Chondrocyte (in vitro differentiated cells): Measurements from ENCODE around the gene SPACA6. TPM values are rescaled to one million over a fixed set of nuclear protein-coding genes. Genes with fewer than 3 reads are reported as not detected.

Source experiments
- DNase-seq: peaks from one replicate; pipeline ENCODE4 v3.0.0; 2021; ENCODE audit warnings: mixed read lengths, low spot score
- H3K27ac Mint-ChIP-seq: one replicate; pipeline ENCODE4 v1.8.0; 2021; ENCODE audit warnings: mild to moderate bottlenecking, moderate library complexity, mixed read lengths; ENCODE audit not compliant: unreplicated experiment
- H3K27me3 Mint-ChIP-seq: 2 replicates; pipeline ENCODE4 v1.8.0; 2021; ENCODE audit warnings: low read depth, mixed read lengths
- H3K36me3 Mint-ChIP-seq: 2 replicates; pipeline ENCODE4 v1.8.0; 2021; ENCODE audit warnings: low read depth, mixed read lengths
- H3K4me1 Mint-ChIP-seq: 2 replicates; pipeline ENCODE4 v1.8.0; 2021; ENCODE audit warnings: low read depth, mild to moderate bottlenecking, mixed read lengths
- H3K4me3 Mint-ChIP-seq: one replicate; pipeline ENCODE4 v1.8.0; 2021; ENCODE audit warnings: mild to moderate bottlenecking, moderate library complexity, mixed read lengths; ENCODE audit not compliant: unreplicated experiment
- H3K9me3 Mint-ChIP-seq: 2 replicates; pipeline ENCODE4 v1.8.0; 2021; ENCODE audit warnings: low read depth, mixed read lengths
- total RNA-seq: library from RNA; stranded (reverse); gene quantifications from 3 replicates; pipeline ENCODE4 v1.2.1, GENCODE V29; 2021
- TF ChIP-seq, protein P1 (sequence below): fragments of 200-600 bp; sonication (generic); IDR thresholded peaks from 2 replicates; pipeline ENCODE4 v1.5.0; 2021; ENCODE audit warnings: antibody characterized with exemption, mild to moderate bottlenecking, moderate library complexity

SPACA6 gene
- total RNA-seq, 1 donor from 2014 or later, result 20.4 TPM

DNA sequence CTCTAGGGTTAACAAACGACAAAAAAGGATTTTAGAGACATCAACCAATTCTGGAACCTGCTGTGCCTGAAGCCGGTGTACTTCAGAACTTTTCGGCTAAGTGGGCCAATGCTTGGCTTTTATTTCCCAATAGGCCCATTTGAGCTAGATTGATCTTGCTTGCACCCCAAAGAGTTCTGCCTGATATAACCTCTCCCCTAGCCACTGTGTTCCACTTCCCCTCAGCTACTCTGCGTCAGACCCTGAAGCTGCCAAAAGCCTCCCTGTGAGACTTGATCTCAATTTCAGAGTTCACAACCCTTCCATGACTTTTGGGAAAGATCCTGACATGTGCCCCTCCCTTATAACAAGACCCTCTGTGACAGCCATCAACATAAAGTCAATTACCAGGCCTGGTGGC is 40.9 kb upstream of the SPACA6 start:
- Mint-ChIP-seq H3K27me3 (peaks cover 12% of the 10 kb centered on the region), H3K4me1 (peaks cover 6% of the 10 kb centered on the region), H3K4me3 (no peak overlapping the region), H3K36me3 (no peaks in the 10 kb centered on the region), H3K9me3 (no peaks in the 10 kb centered on the region), H3K27ac (no peak overlapping the region)
- no peak for DNase-seq
- TF ChIP-seq, protein P1, sequence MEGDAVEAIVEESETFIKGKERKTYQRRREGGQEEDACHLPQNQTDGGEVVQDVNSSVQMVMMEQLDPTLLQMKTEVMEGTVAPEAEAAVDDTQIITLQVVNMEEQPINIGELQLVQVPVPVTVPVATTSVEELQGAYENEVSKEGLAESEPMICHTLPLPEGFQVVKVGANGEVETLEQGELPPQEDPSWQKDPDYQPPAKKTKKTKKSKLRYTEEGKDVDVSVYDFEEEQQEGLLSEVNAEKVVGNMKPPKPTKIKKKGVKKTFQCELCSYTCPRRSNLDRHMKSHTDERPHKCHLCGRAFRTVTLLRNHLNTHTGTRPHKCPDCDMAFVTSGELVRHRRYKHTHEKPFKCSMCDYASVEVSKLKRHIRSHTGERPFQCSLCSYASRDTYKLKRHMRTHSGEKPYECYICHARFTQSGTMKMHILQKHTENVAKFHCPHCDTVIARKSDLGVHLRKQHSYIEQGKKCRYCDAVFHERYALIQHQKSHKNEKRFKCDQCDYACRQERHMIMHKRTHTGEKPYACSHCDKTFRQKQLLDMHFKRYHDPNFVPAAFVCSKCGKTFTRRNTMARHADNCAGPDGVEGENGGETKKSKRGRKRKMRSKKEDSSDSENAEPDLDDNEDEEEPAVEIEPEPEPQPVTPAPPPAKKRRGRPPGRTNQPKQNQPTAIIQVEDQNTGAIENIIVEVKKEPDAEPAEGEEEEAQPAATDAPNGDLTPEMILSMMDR, result no peak

DNA sequence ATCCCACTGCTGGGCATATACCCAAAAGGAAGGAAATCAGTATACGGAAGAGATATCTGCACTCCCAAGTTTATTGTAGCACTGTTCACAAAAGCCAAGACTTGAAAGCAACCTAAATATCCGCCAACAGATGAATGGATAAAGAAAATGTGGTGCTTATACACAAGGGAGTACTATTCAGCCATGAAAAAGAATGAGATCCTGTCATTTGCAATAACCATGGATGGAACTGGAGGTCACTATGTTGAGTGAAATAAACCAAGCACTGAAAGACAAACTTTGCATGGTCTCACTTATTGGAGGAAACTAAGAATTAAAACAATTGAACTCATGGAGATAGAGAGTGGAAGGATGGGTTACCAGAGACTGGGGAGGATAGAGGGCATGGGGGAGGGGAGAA is 40.0 kb upstream of the SPACA6 start:
- Mint-ChIP-seq H3K9me3 (no peaks in the 10 kb centered on the region), H3K4me1 (peaks cover 6% of the 10 kb centered on the region), H3K27me3 (peaks cover 12% of the 10 kb centered on the region), H3K36me3 (no peaks in the 10 kb centered on the region), H3K27ac (no peak overlapping the region), H3K4me3 (no peak overlapping the region)
- TF ChIP-seq, protein P1, result no peak
- DNase-seq, result no peak

DNA sequence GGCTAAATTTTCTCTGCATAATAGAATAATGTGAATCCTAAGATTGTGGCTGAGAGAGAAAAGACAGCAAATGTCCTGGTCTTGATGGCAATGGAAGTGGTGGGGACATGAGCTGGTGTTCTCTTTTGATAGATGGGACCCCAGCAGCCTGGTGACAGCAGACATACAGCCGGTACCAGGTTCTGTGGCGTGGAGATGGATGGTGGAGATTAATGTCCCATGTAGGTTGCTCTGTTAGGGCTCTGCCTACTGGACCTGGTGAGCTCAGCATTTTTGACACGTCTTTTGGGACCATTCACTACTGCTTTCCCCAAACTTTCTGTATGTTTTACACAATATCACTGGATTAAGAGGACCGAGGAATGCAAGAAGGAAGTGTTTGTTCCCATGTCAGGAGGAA is 38.3 kb upstream of the SPACA6 start:
- H3K9me3 Mint-ChIP-seq, result no peaks in the 10 kb centered on the region
- peaks cover 6% of the 10 kb centered on the region for H3K4me1 Mint-ChIP-seq
- H3K36me3 Mint-ChIP-seq, result no peaks in the 10 kb centered on the region
- TF ChIP-seq, protein P1, result no peak
- peaks cover 9% of the 10 kb centered on the region for H3K27me3 Mint-ChIP-seq
- H3K27ac Mint-ChIP-seq, result no peak overlapping the region
- no peak overlapping the region for H3K4me3 Mint-ChIP-seq
- no peak for DNase-seq

DNA sequence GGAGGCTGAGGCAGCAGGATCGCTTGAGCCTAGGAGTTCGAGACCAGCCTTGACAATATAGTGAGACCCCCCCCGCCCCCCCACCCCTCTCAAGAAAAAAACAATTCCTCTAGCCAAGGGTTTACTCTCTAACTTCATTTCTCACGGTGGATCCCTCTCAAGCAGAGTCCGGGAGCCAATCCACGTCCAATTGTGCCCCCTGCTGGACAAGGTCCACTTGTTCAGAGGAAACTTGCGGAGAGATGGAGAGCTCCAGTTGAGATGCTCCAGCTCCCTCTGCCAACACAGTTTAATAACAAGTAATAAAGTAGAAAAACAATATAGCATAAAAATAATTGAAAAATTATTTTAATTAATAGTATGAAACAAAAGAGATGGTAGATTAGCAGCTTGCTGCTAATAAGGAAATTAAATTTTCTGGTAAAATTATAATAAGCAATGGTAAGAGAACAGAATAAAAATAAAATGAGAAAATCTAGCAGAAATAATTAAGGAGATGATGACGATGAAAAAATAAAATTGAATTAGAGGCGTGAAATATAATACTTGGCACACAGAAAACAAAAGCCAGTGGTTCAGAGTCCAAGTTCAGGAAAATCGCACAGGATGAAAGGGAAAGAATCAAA is 32.0 kb upstream of the SPACA6 start:
- peaks cover 6% of the 10 kb centered on the region for H3K4me1 Mint-ChIP-seq
- H3K9me3 Mint-ChIP-seq, result peaks cover 3% of the 10 kb centered on the region
- H3K27me3 Mint-ChIP-seq, result peaks cover 33% of the 10 kb centered on the region
- no peak overlapping the region for H3K27ac Mint-ChIP-seq
- DNase-seq, result no peak
- TF ChIP-seq, protein P1, result peak; percentile 80
- H3K36me3 Mint-ChIP-seq, result no peaks in the 10 kb centered on the region
- no peak overlapping the region for H3K4me3 Mint-ChIP-seq

DNA sequence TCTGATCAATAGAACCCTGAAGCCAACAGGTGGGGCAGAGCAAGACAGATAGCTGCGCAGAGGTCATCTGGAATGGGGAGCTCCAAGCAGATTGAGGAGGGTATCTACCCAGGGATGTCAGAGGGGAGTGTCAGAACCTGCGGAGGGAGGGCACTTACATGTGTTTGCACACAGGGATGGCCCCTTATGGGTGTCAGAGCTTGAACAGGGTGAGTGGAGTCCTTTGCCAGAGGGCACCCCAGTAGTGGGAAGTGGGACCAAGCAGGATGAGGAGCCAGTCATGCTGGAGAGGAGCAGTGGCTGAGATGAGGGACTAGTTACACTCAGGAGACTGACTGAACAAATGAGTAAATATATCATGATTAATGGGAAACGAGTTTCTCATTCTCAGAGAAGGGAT is 29.5 kb upstream of the SPACA6 start:
- peaks cover 50% of the 10 kb centered on the region for H3K27me3 Mint-ChIP-seq
- H3K27ac Mint-ChIP-seq, result no peak overlapping the region
- H3K9me3 Mint-ChIP-seq, result peaks cover 3% of the 10 kb centered on the region
- no peak overlapping the region for H3K4me3 Mint-ChIP-seq
- TF ChIP-seq, protein P1, result no peak
- no peaks in the 10 kb centered on the region for H3K36me3 Mint-ChIP-seq
- no peak for DNase-seq
- no peaks in the 10 kb centered on the region for H3K4me1 Mint-ChIP-seq
